ENCODE results near the gene EME1.
"Not testable (repeated sequence)": the region's sequence is repeated elsewhere in the genome, so short reads cannot be mapped to it uniquely, and the experiment has no call there.

EME1 gene

DNA sequence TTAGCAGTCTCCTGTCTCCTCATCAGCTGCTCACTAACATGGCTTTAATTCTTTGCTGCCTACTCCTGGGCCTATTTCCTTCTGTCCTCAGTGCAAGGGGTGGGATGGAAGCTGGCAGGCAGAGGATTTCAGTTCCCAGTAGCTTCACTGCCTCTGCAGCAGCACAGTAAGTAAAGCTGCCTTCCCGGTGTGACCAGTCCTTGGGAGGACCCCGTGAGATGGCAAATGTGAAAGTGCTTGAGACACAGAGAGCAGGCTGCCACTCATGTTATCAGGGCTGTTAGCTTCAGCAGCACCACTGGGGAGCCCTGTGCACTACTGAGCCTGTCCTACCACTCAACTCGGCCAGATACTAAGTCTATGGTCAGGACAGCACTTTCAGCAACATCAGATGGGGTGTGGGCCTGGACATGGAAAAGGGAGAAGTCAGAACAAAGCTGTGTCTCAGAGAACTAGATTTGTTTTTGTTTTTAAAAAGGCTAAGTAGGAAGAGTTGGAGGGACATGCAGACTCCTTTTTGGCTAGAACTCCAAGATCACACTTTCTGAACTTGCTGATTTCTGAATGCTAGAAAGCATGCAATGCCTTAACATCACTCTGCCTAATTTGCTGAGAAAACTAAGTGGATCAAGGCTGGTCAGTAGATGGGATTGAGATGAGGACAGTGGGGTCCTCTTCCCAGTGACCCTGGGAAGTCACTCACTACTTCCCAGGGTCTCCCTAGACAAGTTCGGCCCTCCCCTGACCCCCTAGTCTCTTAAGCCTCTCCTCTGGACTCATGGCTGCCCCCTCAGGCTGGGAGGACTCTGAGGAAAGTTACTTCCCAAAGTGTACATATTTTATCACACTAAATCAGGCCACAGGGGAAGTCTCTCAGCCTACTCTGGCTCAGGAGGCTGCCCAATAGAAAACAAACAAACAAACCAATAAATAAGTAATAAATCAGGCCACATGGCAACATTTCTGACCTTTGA lies 54.1 kb downstream of the EME1 start:
- DNase-seq = no peak

DNA sequence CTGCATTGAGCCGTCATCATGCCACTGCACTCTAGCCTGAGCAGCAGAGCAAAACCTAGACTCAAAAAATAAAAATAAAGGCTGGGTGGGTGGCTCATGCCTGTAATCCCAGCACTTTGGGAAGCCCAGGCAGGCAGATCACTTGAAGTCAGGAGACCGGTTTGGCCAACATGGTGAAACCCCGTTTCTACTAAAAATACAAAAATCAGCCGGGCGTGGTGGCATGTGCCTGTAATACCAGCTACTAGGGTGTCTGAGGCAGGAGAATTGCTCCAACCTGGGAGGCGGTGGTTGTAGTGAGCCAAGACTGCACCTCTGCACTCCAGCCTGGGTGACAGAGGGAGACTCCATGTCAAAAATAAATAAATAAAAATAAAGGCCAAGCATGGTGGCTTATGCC lies 55.1 kb downstream of the EME1 start:
- not testable (repeated sequence) for DNase-seq

DNA sequence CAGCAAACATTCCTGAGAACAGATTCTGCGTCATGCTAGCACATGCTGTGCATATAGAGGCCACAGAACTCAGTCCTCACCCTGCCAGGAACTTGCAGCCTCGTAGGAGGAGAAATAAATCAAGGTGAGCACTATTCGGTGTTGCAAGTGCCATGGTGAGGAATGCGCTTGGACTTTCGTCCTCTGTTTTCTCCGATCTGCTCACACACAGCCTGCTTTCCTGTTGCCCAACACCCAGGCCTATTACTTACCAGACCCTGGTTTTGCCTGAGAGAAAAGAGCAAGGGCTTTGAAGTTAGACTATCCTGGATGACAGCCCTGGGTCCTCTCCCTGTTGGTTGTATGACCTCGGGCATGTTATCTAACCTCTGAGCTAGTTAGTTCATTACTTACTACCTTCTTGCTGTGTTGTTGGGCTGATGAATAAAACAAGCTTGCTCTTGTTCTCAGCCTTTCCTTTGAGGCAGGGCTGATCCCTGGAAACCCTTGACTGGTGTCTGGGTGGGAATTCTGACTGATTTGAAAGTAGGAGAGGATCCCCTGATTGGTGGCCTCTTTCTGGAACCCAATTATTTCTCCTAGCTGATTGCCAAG lies 55.9 kb downstream of the EME1 start:
- DNase-seq = no peak

- no peak for DNase-seq
Observed at GRCh38 chr17:50429793-50430192, 56.8 kb downstream of the EME1 start.
